Adrenal gland (tissue), 12 donors: Measurements from ENCODE around the gene ACSL4. TPM values are rescaled to one million over a fixed set of nuclear protein-coding genes. Genes with fewer than 3 reads are reported as not detected.
"Not testable (repeated sequence)": the region's sequence is repeated elsewhere in the genome, so short reads cannot be mapped to it uniquely, and the experiment has no call there.

Experiments
- DNase-seq, 7 donors: peaks; one replicate each; pipeline ENCODE4 v3.0.0-alpha.2; 2019 to 2020
- H3K27ac ChIP-seq, 5 donors: fragments of 200-600 bp; sonication (generic) in 4 of 5; 1 replicate in 3 of 5; 2 replicates in 2 of 5; pipeline versions ENCODE4 v1.5.1 to v1.8.0; 2016 to 2020; ENCODE audit warnings: mild to moderate bottlenecking in 1 of 5
- H3K27me3 ChIP-seq: fragments of 200-600 bp; 2 replicates; pipeline ENCODE4 v1.8.0; 2021
- H3K36me3 ChIP-seq, 2 donors: fragments of 200-600 bp; replicated peaks in 1 of 2; 1 replicate in 1 of 2; 2 replicates in 1 of 2; pipeline versions ENCODE4 v1.5.1 to v1.8.0; 2018 to 2022
- H3K4me1 ChIP-seq, 2 donors: fragments of 200-600 bp; replicated peaks in 1 of 2; 1 replicate in 1 of 2; 2 replicates in 1 of 2; pipeline versions ENCODE4 v1.5.1 to v1.8.0; 2018 to 2021
- H3K4me3 ChIP-seq, 4 donors: fragments of 200-600 bp; sonication (generic) in 3 of 4; one replicate each; pipeline ENCODE4 v1.5.1; 2016 to 2018
- H3K9me3 ChIP-seq, 3 donors: fragments of 200-600 bp; sonication (generic) in 1 of 3; replicated peaks in 1 of 3; 1 replicate in 2 of 3; 2 replicates in 1 of 3; pipeline versions ENCODE4 v1.5.1 to v1.8.0; 2016 to 2021
- POLR2A ChIP-seq, 2 donors: fragments of 450-650 bp; IDR thresholded peaks; one replicate each; pipeline ENCODE4 v1.6.1; 2017; ENCODE audit warnings: antibody characterized with exemption in 2 of 2, mild to moderate bottlenecking in 2 of 2, moderate library complexity in 1 of 2
- WGBS, 4 donors: extraction: QIAGEN DNeasy Blood & Tissue Kit in 2 of 4; methylation state at CpG; one replicate each; pipeline versions ENCODE4 v1.1.5 to v1.1.7; 2013 to 2017; 5-methylcytosine and 5-hydroxymethylcytosine counted together
- intact Hi-C, 2 donors: fragments of 100-400 bp; cut with DNase I; formaldehyde crosslinking; loops; one replicate each; pipeline versions ENCODE4 v1.14.1 to v1.15.0; 2022 to 2023
- polyA plus RNA-seq, 3 donors: library from polyadenylated mRNA; stranded (reverse); fragments of 200-250 nt in 2 of 3; fragments of 350-450 nt in 1 of 3; fragmentation: Illumina TruSeq in 1 of 3; extraction: RNeasy Lipid Tissue Mini Kit (QIAGEN cat#74804) in 1 of 3; gene quantifications; one replicate each; pipeline ENCODE4 v1.2.3, GENCODE V29; 2013 to 2014
- total RNA-seq, 9 donors: library from RNA; depleted of rRNA in 4 of 9; stranded (reverse); fragments of >200 nt in 4 of 9; fragments of 120-200 nt in 1 of 9; fragmentation: NEBNext Ultra II Directional in 1 of 9; extraction: Animal tissue kit (Norgen Biotek cat#: 25700) in 1 of 9; gene quantifications; one replicate each; pipeline versions ENCODE4 v1.1.0 to v1.2.4, GENCODE V29; 2013 to 2023
- TF ChIP-seq, protein P1 (sequence below), 6 experiments: fragments of 450-650 bp in 4 of 6; fragments of 200-600 bp in 2 of 6; sonication (generic) in 1 of 6; IDR thresholded peaks; 1 replicate in 5 of 6; 2 replicates in 1 of 6; pipeline versions ENCODE4 v1.5.1 to v1.8.0; 2016 to 2021; ENCODE audit warnings: antibody characterized with exemption in 6 of 6, mild to moderate bottlenecking in 2 of 6, moderate library complexity in 1 of 6
- donor health status: healthy with polysubstance abuse.
- donor health status: Bipolar disorder and iron deficiency.
- donor health status: DM: yes; HTN: yes; CAD: no.
- donor health status: DM: no; HTN: no; CAD: no.
- donor health status: DM: no; HTN: no; CAD: no.
- donor health status: DM: yes; HTN: yes; CAD: no.

Gene ACSL4
- total and polyA plus RNA-seq, 12 donors = 16.9 to 192 (median 114) TPM

DNA sequence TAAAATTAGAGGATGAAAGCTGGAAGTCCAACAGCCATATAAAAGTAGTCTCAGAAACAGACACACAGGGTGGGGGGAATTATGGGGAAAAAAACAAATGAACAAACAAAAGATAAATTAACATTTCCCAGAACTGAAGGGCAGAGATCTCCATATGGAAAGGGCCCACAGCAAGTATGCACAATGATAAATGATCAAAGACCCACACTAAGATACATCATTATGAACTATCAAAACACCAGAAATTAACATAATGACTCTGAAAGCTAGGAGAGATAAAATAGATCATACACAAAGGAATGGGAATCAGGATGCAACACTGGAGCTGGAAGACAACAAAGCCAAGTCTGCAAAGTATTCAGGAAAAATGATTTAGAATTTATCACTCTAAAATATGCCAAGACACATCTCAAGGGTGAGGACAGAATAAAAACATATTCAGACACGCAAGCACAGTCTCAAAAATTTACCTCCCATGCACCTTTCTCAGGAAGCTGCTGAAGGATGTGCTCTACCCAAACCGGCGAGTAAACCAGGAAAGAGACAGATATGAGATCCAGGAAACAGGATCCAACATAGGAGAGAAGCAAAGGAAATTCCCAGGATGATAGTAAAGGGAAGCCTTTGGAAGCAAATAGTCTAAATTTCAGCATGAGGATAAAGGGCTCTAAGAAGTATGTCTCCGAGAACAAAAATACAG is 77.4 kb downstream of the ACSL4 start:
- WGBS, 4 donors = 64 to 78% (median 73%) methylated on average over 4 of the region's 4 CpGs
- DNase-seq = no peak

DNA sequence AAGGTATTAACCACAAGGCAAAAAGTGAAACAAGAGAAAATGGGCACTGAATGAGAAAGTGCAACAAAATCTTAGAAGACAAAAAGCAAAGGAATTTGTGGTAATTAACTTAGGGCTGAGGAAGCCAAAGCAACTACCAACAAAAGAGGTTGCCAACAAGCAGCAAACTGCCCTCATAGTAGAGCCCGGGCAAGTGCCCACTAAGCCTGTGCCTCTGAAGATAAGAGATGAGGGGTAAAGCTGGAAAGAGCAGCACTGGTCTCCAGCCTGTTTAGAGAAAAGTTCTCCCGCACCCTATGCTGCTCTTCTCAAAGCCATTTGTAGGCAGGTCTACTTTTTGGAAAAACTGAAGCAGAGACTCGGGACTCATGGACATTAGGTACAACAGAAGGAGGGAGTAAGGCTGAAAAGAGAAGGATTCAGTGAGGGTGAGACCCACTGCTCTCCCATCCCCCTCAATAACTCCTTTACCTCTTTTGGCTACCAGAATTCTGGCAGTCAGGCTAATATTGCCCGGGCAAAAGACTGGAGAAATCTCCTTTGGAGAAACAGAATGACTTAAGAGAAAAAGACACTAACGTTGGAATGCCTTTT is 78.4 kb downstream of the ACSL4 start:
- DNase-seq = no peak
- H3K27me3 ChIP-seq = peaks cover 4% of the 10 kb centered on the region
- no peaks in the 10 kb centered on the region for H3K36me3 ChIP-seq
- TF ChIP-seq, protein P1, sequence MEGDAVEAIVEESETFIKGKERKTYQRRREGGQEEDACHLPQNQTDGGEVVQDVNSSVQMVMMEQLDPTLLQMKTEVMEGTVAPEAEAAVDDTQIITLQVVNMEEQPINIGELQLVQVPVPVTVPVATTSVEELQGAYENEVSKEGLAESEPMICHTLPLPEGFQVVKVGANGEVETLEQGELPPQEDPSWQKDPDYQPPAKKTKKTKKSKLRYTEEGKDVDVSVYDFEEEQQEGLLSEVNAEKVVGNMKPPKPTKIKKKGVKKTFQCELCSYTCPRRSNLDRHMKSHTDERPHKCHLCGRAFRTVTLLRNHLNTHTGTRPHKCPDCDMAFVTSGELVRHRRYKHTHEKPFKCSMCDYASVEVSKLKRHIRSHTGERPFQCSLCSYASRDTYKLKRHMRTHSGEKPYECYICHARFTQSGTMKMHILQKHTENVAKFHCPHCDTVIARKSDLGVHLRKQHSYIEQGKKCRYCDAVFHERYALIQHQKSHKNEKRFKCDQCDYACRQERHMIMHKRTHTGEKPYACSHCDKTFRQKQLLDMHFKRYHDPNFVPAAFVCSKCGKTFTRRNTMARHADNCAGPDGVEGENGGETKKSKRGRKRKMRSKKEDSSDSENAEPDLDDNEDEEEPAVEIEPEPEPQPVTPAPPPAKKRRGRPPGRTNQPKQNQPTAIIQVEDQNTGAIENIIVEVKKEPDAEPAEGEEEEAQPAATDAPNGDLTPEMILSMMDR (IDR thresholded peaks at IDR 0.05) = no peak
- TF ChIP-seq POLR2A (IDR thresholded peaks at IDR 0.05) = no peak
- WGBS, 4 donors = 70 to 89% (median 82%) methylated on average over 5 of the region's 5 CpGs
- H3K4me3 ChIP-seq = no peak overlapping the region
- H3K27ac ChIP-seq = no peak overlapping the region
- no peaks in the 10 kb centered on the region for H3K9me3 ChIP-seq
- no peaks in the 10 kb centered on the region for H3K4me1 ChIP-seq
- intact Hi-C loops = no loop called here

More for the DNA sequence above, 77.4 kb downstream of the ACSL4 start:
- Histone ChIP-seq H3K27me3 (peaks cover 4% of the 10 kb centered on the region), H3K4me3 (no peak overlapping the region), H3K9me3 (no peaks in the 10 kb centered on the region), H3K27ac (no peak overlapping the region), H3K4me1 (no peaks in the 10 kb centered on the region), H3K36me3 (no peaks in the 10 kb centered on the region)
- TF ChIP-seq, protein P1 (IDR thresholded peaks at IDR 0.05) = no peak
- no peak for TF ChIP-seq POLR2A (IDR thresholded peaks at IDR 0.05)
- intact Hi-C loops = no loop called here

DNA sequence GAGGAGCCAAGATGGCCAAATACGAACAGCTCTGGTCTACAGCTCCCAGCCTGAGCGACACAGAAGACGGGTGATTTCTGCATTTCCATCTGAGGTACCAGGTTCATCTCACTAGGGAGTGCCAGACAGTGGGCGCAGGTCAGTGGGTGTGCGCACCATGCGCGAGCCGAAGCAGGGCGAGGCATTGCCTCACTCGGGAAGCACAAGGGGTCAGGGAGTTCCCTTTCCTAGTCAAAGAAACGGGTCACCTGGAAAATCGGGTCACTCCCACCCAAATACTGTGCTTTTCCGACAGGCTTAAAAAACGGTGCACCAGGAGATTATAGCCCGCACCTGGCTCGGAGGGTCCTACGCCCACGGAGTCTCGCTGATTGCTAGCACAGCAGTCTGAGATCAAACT is 88.4 kb downstream of the ACSL4 start:
- H3K27ac ChIP-seq, DNase-seq, H3K36me3 ChIP-seq, H3K9me3 ChIP-seq, H3K4me1 ChIP-seq, H3K27me3 ChIP-seq, H3K4me3 ChIP-seq, intact Hi-C loops: not testable (repeated sequence)
- WGBS, 4 donors = 88 to 97% (median 93%) methylated on average over 9 to 18 of the region's 19 CpGs

DNA sequence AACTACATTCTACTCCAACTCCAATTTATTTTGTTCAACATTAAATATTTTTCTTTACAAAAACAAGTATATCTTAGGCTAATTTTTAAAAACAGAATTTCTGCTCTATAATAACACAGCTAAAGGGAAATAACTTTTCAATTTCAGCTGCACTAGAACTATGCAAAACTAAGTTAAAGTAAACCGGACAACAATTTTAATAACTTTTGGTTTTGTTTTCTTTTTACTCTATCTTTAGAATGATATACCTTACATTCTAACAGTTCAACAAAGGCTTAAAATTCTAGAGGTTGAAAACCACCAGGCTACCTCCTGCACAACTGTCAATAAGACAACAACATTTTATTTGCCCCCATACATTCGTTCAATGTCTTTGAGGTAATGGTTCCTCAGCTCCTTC is 89.4 kb downstream of the ACSL4 start:
- Histone ChIP-seq H3K36me3 (no peaks in the 10 kb centered on the region), H3K27ac (no peak overlapping the region), H3K4me1 (no peaks in the 10 kb centered on the region), H3K4me3 (no peak overlapping the region), H3K27me3 (no peaks in the 10 kb centered on the region), H3K9me3 (no peaks in the 10 kb centered on the region)
- 67 to 94% (median 87%) methylated on average over 2 of the region's 2 CpGs for WGBS, 4 donors
- TF ChIP-seq POLR2A (IDR thresholded peaks at IDR 0.05) = no peak
- TF ChIP-seq, protein P1 (IDR thresholded peaks at IDR 0.05) = no peak
- DNase-seq = no peak
- intact Hi-C loops = no loop called here

DNA sequence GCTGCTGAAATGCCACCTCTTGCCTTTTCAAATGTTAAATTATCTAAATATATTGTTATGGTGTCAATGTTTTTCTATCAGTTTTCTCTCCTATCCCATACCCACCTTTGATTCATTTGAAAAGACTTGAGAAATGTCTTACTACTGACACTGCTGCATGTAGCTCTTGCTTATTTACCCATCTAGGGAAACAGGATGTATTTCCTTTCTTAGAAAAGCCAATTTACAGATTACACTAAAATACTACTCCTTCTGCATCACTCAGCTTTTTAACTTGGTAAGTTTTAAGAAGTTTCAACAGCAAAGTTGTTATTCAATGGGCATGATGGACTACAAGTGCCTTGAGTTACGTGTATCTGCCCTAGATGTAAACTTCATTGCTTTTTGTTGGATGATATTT is 94.9 kb downstream of the ACSL4 start:
- no peaks in the 10 kb centered on the region for H3K27me3 ChIP-seq
- no peak overlapping the region for H3K27ac ChIP-seq
- WGBS, 4 donors = 69 to 100% (median 85%) methylated on average over 1 of the region's 1 CpG
- no peak for TF ChIP-seq POLR2A (IDR thresholded peaks at IDR 0.05)
- TF ChIP-seq, protein P1 (IDR thresholded peaks at IDR 0.05) = no peak
- H3K36me3 ChIP-seq = no peaks in the 10 kb centered on the region
- no peak overlapping the region for H3K4me3 ChIP-seq
- H3K4me1 ChIP-seq = no peaks in the 10 kb centered on the region
- DNase-seq = no peak
- H3K9me3 ChIP-seq = no peaks in the 10 kb centered on the region
- intact Hi-C loops = loop anchor here in 1 of 2 donors (10.0 kb wide), 1 partner anchor 153 kb away; the partner anchor contains the start of gene GUCY2F

DNA sequence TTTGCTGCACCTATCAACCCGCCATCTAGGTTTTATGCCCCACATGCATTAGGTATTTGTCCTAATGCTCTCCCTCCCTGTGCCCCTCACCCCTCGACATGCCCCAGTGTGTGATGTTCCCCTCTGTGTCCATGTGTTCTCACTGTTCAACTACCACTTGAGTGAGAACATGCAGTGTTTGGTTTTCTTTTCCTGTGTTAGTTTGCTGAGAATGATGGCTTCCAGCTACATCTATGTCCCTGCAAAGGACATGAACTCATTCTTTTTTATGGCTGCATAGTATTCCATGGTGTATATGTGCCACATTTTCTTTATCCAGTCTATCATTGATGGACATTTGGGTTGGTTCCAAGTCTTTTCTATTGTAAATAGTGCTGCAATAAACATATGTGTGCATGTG is 95.6 kb downstream of the ACSL4 start:
- H3K27me3 ChIP-seq, H3K4me1 ChIP-seq, H3K4me3 ChIP-seq, H3K27ac ChIP-seq, DNase-seq, H3K9me3 ChIP-seq, H3K36me3 ChIP-seq: not testable (repeated sequence)
- intact Hi-C loops = loop anchor here in 1 of 2 donors (10.0 kb wide), 1 partner anchor 153 kb away; the partner anchor contains the start of gene GUCY2F
- 61 to 100% (median 90%) methylated on average over 2 of the region's 2 CpGs for WGBS, 4 donors
